ENCODE results near the gene TFF3.

The TFF3 gene

DNA sequence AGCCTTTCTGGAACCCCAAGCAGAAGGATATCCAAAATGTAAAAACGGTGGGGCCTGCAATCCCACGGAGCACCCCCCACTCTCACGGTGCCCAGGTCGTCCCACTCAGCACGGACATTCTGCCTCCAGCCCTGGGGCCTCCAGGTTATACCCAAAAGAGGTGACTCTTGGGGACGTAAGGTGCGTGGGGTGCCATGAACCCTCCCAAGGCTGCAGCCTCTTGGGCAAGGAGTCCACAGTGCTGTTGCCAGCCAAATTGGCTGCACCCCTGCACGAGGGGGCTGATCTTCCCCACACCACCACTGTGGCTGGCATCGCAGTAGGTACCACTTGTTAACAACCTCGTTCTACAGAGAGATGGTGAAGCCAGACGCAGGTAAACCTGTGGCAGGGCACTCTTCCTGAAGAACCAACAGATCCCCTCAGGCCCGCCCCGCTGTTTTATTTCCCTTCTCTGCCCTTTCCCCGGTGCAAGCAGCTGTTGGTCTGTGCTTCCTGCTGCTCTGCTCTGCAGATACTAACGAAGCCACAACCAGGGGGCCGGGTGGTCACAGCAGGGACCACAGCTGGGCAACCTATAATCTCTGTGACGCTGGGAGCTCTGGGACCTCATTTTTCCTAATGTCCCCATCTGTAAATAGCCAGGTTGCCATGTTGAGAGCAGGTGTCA is 8.7 kb downstream of the TFF3 start:
- no peak overlapping the region for H3K4me3 Mint-ChIP-seq
- H3K9me3 Mint-ChIP-seq = no peaks in the 10 kb centered on the region
- H3K36me3 Mint-ChIP-seq (ENCODE audit: low read depth) = no peaks in the 10 kb centered on the region
- H3K4me1 Mint-ChIP-seq (ENCODE audit: low read depth) = no peaks in the 10 kb centered on the region
- H3K27me3 Mint-ChIP-seq = no peaks in the 10 kb centered on the region
- no peak overlapping the region for H3K27ac Mint-ChIP-seq

DNA sequence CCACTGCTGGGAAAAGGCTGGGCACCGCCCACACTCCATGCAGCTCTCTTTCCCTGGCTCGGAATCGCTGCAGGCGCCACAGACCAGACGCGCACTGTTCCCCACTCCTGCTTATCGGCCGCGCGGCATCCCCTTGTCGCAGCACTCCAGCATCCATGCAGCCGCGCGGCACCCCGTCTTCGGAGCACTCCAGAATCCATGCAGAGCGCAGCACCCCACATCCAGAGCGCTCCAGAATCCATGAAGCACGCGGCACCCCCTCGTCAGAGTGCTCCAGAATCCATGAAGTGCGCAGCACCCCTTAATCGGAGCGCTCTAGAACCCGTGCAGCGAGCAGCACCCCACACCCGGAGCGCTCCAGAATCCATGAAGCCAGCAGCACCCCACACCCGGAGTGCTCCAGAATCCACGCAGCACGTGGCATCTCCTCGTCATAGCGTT is 9.5 kb downstream of the TFF3 start:
- no peak overlapping the region for H3K4me3 Mint-ChIP-seq
- H3K27me3 Mint-ChIP-seq = no peaks in the 10 kb centered on the region
- no peak overlapping the region for H3K27ac Mint-ChIP-seq
- no peaks in the 10 kb centered on the region for H3K9me3 Mint-ChIP-seq
- no peaks in the 10 kb centered on the region for H3K4me1 Mint-ChIP-seq (ENCODE audit: low read depth)
- no peaks in the 10 kb centered on the region for H3K36me3 Mint-ChIP-seq (ENCODE audit: low read depth)

DNA sequence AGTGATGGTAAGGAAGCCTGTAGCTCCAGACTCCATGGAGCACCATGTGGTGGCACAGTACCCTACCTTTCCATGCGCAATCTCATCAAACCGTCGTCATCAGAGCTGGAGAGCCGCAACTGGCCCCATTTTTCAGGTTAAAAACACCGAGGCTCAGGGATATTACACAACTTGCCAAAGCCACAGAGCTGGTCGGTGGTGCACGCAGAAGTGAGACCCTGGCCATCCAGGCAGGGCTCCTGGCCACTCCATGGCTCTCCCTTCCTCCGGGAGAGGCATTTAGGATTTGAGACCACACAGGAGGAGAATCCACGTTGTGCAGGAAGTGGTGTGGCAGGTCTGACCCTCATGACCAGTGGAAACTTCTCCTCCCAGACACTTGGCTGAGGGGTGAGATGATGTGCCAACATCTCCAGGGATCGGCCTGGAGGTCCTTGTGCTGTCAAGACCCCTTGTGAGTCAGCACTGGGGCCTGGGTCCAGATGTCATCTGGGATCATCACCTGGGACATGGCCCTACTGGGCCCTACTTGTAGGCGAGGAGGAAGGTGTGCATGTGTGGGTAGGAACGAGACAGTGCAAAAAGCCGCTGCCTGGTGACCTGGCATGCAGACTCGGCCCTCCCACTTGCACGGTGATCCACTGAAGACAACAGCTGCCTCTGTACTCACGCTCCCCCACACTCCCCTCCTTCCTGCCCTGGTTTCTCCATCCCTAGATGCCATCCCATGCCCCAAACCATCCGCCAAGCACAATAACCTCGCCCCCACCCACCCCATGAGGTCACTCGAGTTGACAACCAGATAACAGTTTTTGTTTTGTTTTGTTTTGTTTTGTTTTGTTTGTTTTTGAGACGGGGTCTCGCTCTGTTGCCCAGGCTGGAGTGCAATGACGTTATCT is 10.4 kb downstream of the TFF3 start:
- no peak overlapping the region for H3K27ac Mint-ChIP-seq
- H3K4me3 Mint-ChIP-seq = no peak overlapping the region
- H3K36me3 Mint-ChIP-seq (ENCODE audit: low read depth) = no peaks in the 10 kb centered on the region
- peaks cover 3% of the 10 kb centered on the region for H3K4me1 Mint-ChIP-seq (ENCODE audit: low read depth)
- no peaks in the 10 kb centered on the region for H3K9me3 Mint-ChIP-seq
- H3K27me3 Mint-ChIP-seq = no peaks in the 10 kb centered on the region

DNA sequence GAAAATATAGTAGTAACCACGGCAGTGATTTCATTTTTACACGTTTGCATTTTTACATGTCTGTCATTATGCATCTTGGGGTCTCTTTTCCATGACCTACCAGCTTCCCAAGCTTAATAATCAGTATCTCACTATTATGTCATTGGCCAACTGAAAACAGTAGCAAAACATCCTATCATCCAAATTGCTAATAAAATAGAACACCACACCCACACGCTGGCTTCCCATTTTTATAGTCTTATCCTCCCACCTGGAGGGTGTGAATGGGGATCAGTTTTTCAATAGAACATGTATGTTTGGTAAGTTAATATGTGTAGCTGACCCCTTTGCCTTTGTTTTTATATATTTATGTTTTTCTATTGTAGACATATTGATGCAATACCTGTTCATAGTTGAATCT is 11.8 kb downstream of the TFF3 start:
- H3K4me1 Mint-ChIP-seq (ENCODE audit: low read depth) = peaks cover 3% of the 10 kb centered on the region
- no peak overlapping the region for H3K27ac Mint-ChIP-seq
- no peaks in the 10 kb centered on the region for H3K9me3 Mint-ChIP-seq
- no peaks in the 10 kb centered on the region for H3K27me3 Mint-ChIP-seq
- H3K36me3 Mint-ChIP-seq (ENCODE audit: low read depth) = no peaks in the 10 kb centered on the region
- no peak overlapping the region for H3K4me3 Mint-ChIP-seq

DNA sequence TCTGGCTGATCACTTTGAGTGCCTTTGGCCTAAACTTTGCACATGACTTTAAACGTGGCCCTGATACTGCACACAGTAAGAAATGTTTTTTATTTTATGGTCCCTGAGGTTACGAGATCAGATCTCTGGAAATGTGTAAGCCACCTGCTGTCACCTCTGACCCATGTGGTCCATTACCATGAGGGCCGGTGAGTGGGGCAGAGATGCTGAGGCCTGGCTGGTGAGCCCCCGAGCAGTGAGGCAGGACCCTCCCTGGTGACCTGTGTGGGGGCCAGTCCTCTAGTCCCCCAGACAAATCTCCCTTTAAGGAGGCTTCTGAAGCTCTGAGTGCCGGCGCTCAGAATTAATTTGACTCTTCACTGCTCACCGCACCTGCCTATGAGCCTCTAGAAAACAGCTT is 12.4 kb downstream of the TFF3 start:
- H3K4me3 Mint-ChIP-seq = no peak overlapping the region
- H3K27me3 Mint-ChIP-seq = no peaks in the 10 kb centered on the region
- no peaks in the 10 kb centered on the region for H3K36me3 Mint-ChIP-seq (ENCODE audit: low read depth)
- H3K9me3 Mint-ChIP-seq = no peaks in the 10 kb centered on the region
- peaks cover 3% of the 10 kb centered on the region for H3K4me1 Mint-ChIP-seq (ENCODE audit: low read depth)
- H3K27ac Mint-ChIP-seq = no peak overlapping the region

DNA sequence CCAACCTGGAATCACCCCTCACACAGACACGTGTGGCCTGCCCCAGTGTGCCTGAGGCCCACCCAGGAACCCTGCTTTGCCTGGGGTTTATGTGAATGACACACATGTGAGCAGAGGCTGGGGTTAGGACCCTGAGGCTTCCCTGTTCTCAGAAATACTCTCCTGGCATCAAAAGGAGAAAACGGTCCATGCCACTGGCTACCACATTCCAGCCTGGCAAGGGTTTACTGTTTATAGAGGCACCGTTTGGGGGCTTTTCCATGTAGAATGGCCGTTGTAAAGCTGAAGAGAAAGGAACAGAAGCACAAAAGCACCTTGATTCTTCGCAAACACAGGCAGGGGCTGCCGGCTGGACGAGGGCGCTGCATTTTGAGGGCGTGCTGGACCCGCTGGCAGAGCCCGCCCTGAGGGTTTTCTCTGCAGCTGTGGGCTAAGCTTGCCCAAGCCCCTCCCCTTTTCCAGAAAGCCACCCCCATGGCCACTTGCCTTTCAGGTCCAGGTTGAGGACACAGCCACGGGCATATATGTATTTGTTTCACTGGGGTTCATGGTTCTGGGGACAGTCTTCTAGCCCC is 13.0 kb downstream of the TFF3 start:
- Mint-ChIP-seq H3K27ac (no peak overlapping the region), H3K4me3 (no peak overlapping the region), H3K4me1 (ENCODE audit: low read depth) (peaks cover 3% of the 10 kb centered on the region), H3K36me3 (ENCODE audit: low read depth) (no peaks in the 10 kb centered on the region), H3K27me3 (no peaks in the 10 kb centered on the region), H3K9me3 (no peaks in the 10 kb centered on the region)

DNA sequence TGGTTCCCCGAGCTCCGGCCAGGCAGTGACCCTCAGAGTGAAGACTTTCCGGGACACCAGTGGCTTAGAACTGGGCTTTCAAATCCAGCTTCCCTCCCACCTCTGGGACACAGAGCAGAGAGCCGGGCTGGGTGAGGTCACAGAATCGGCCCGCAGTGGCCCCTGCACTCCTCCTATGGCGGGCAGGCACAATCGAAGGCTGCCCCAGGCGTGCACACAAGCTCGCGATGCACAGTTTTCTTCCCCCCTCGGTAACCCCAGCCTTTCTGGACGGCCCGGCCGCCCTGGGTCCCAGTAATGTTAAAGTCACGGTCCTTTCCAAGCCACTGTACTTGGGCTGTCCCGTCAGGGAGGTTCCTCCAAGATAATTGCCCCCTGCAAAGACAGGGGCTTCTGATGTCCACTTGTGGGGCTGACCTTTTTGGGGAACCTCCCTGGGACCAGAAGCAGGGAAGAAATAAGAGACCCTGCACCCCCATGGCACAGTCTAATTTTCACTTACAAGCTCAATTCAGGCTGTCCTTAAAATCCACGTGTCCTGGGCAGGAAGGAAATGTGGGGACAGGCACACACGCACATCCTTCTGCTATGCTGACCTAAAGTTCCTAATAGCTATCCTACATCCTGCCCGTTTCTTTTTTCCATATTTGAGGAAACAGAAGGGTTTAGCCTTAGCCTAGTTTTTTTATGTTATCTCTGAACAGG is 13.7 kb downstream of the TFF3 start:
- Mint-ChIP-seq H3K27me3 (no peaks in the 10 kb centered on the region), H3K4me3 (no peak overlapping the region), H3K4me1 (ENCODE audit: low read depth) (peaks cover 3% of the 10 kb centered on the region), H3K36me3 (ENCODE audit: low read depth) (no peaks in the 10 kb centered on the region), H3K9me3 (no peaks in the 10 kb centered on the region), H3K27ac (no peak overlapping the region)

DNA sequence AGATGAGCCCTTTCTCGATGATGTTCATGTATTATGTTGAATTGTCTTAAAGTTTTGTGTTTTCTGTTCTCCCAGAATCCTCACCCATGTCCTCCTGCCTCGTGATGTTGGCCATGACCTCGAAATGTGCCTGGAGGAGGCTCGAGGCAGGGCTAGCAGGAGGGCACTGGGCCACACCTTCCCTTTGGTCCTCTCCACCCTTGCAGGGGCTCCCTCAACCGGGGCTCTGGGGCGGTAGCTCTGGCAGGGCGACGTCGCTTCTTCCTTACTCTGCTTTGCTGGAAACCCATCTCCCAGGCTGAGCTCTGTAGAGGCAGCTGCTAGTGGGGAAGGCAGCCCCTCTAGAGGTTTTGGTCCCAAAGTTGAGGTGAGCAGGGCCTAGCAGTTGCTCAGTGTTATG is 14.3 kb downstream of the TFF3 start:
- H3K27me3 Mint-ChIP-seq = no peaks in the 10 kb centered on the region
- no peaks in the 10 kb centered on the region for H3K36me3 Mint-ChIP-seq (ENCODE audit: low read depth)
- no peaks in the 10 kb centered on the region for H3K9me3 Mint-ChIP-seq
- H3K4me1 Mint-ChIP-seq (ENCODE audit: low read depth) = peaks cover 3% of the 10 kb centered on the region
- H3K4me3 Mint-ChIP-seq = no peak overlapping the region
- no peak overlapping the region for H3K27ac Mint-ChIP-seq

DNA sequence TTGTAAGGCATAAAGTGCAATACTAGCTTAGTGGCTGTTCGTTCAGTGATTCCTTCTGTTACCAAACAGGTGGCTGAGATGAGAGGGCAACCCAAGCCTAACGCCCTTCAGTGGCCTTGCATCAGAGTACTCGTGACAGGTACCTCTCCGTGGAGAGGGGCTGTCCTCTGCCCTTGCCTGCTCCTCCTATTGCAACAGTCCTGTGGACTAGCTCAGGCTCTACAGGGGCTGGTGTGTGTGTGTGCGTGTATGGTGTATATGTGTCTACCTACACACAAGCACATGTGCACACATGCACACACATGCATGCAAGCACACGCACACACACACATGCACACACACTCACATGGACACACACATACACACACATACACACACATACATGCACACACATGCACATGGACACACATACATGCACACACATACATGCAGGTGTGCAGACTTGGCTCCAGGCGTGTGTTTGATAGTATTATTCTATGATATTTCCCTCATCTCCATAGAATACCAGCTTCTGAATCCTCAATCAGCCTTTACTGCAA is 15.1 kb downstream of the TFF3 start:
- H3K27ac Mint-ChIP-seq = no peak overlapping the region
- no peaks in the 10 kb centered on the region for H3K9me3 Mint-ChIP-seq
- no peak overlapping the region for H3K4me3 Mint-ChIP-seq
- H3K27me3 Mint-ChIP-seq = no peaks in the 10 kb centered on the region
- peaks cover 3% of the 10 kb centered on the region for H3K4me1 Mint-ChIP-seq (ENCODE audit: low read depth)
- H3K36me3 Mint-ChIP-seq (ENCODE audit: low read depth) = no peaks in the 10 kb centered on the region

DNA sequence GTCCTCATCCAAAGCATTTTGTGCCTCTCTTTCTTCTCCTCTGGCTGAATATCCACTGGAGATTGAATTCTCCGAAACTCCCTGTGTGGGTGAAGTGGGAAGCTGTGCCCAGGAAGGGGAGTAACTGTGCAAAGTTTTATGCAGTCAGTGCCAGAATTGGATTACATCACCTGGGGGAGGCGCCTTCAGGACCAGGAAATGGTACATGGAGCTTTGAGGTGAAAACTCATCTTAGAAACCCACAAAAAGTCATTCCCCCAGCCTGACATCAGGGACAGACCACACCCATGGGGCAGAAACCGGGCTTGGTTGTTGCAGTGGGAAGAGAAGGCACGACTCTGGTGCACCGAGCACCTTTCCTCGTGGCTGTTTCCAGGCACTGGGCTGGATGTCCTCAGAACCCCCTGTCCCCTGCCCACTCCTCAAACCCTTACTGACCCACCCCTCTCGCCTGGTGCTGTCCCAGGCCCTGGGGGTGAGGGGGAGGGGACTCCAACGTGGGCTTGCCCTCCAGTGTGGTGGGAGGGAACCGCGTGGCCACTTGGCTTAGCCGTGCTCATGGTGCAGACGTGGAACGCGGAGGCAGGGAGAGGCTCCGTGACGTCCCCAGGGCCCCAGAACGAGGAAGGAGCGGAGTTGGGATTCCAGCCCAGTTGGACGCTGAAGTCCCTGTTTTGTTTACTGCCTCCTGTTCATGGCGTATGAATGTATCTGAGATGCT is 15.7 kb downstream of the TFF3 start:
- H3K27ac Mint-ChIP-seq = no peak overlapping the region
- H3K4me1 Mint-ChIP-seq (ENCODE audit: low read depth) = peaks cover 3% of the 10 kb centered on the region
- no peaks in the 10 kb centered on the region for H3K36me3 Mint-ChIP-seq (ENCODE audit: low read depth)
- no peaks in the 10 kb centered on the region for H3K27me3 Mint-ChIP-seq
- no peak overlapping the region for H3K4me3 Mint-ChIP-seq
- no peaks in the 10 kb centered on the region for H3K9me3 Mint-ChIP-seq

DNA sequence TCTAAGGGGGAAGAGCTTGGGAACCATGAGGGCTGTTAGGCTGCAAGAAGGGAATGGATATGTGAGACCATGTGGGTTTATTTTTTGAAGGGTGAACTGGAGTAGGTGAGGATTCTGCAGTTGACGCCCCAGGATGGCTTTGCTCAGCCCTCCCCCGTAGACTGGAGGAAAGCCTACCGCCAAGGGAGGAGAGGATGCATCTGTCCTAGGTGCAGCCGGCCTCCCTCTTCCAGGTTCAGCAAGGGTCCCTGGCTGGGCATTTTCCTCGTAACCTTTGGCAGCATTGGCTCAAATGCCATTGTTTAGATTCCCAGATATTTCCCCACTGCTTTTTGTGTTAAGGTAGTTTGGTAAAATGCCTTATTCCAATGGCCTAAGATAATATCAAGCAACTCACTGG is 16.6 kb downstream of the TFF3 start:
- Mint-ChIP-seq H3K4me1 (ENCODE audit: low read depth) (peaks cover 3% of the 10 kb centered on the region), H3K9me3 (no peaks in the 10 kb centered on the region), H3K27ac (no peak overlapping the region), H3K4me3 (no peak overlapping the region), H3K36me3 (ENCODE audit: low read depth) (no peaks in the 10 kb centered on the region), H3K27me3 (no peaks in the 10 kb centered on the region)

DNA sequence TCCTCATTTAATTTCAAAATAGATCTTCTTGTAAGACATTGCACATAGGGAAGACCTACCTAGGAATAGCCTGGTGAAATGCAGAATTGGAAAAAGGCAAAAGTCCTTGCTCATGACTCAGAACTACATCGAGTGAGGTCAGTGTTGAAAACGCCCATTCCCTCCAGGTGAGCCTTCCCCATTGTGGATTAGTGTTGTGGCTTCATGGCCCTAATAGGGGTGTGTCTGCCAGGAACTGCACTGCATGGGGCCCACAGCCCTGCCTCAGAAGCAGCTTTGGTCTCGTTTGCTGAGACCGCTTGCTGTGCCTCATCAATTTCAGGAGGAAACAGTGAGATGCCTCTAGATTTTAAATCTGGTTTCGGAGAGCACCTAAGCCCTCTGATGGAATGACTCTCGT is 17.0 kb downstream of the TFF3 start:
- no peak overlapping the region for H3K27ac Mint-ChIP-seq
- no peaks in the 10 kb centered on the region for H3K27me3 Mint-ChIP-seq
- no peaks in the 10 kb centered on the region for H3K36me3 Mint-ChIP-seq (ENCODE audit: low read depth)
- no peak overlapping the region for H3K4me3 Mint-ChIP-seq
- peaks cover 3% of the 10 kb centered on the region for H3K4me1 Mint-ChIP-seq (ENCODE audit: low read depth)
- no peaks in the 10 kb centered on the region for H3K9me3 Mint-ChIP-seq

DNA sequence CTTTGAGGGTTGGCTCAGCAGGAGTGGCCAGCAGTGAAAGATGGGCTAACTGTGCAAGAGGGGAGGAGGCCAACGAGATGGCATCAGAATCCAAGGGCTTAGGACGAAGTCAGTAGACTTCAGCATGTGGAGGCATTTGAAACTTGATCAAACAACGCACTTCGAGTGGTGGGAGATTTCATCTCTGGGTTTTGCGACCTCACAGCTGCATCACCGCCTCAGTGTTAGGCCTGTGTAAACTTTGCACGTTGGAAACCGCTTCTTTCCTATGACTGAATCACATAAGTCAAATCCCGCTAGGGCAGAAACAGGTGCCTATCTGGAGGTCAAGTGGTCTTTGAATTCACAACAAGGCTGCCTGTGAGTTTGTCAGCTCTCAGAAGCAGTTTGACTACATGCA is 17.8 kb downstream of the TFF3 start:
- H3K27ac Mint-ChIP-seq = no peak overlapping the region
- H3K4me1 Mint-ChIP-seq (ENCODE audit: low read depth) = peaks cover 3% of the 10 kb centered on the region
- no peaks in the 10 kb centered on the region for H3K9me3 Mint-ChIP-seq

DNA sequence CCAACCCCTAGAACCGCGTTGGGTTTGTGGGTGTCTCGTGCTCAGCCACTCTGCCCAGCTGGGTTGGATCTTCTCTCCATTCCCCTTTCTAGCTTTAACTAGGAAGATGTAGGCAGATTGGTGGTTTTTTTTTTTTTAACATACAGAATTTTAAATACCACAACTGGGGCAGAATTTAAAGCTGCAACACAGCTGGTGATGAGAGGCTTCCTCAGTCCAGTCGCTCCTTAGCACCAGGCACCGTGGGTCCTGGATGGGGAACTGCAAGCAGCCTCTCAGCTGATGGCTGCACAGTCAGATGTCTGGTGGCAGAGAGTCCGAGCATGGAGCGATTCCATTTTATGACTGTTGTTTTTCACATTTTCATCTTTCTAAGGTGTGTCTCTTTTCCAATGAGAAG is 18.7 kb downstream of the TFF3 start:
- H3K4me3 Mint-ChIP-seq = no peak overlapping the region
- H3K4me1 Mint-ChIP-seq (ENCODE audit: low read depth) = peaks cover 3% of the 10 kb centered on the region
- no peaks in the 10 kb centered on the region for H3K36me3 Mint-ChIP-seq (ENCODE audit: low read depth)
- no peaks in the 10 kb centered on the region for H3K9me3 Mint-ChIP-seq
- H3K27ac Mint-ChIP-seq = no peak overlapping the region
- no peaks in the 10 kb centered on the region for H3K27me3 Mint-ChIP-seq

More for the DNA sequence above, 17.8 kb downstream of the TFF3 start:
- Mint-ChIP-seq H3K27me3 (no peaks in the 10 kb centered on the region), H3K4me3 (no peak overlapping the region), H3K36me3 (ENCODE audit: low read depth) (no peaks in the 10 kb centered on the region)

Measured in stimulated activated naive CD8-positive, alpha-beta T cell treated with anti-CD3 and anti-CD28 coated beads, Interleukin-15, Interleukin-2, amounts not matched to agents 100 ng/mL and 50 ng/mL, for 24 hours (primary cell).